BLaER1 (cell line): ENCODE results near the gene DMTF1.

Experiments
- H3K27ac ChIP-seq: shearing (Covaris generic); formaldehyde crosslinking; 2 replicates; pipeline ENCODE4 v1.8.1; 2022
- H3K27me3 ChIP-seq: shearing (Covaris generic); formaldehyde crosslinking; 2 replicates; pipeline ENCODE4 v1.8.1; 2022
- H3K36me3 ChIP-seq: shearing (Covaris generic); formaldehyde crosslinking; 2 replicates; pipeline ENCODE4 v1.8.1; 2022
- H3K4me1 ChIP-seq: shearing (Covaris generic); formaldehyde crosslinking; 2 replicates; pipeline ENCODE4 v1.8.1; 2022
- H3K4me2 ChIP-seq: shearing (Covaris generic); formaldehyde crosslinking; 2 replicates; pipeline ENCODE4 v1.8.1; 2022
- H3K4me3 ChIP-seq: shearing (Covaris generic); formaldehyde crosslinking; 2 replicates; pipeline ENCODE4 v1.8.1; 2022
- H3K9ac ChIP-seq: shearing (Covaris generic); formaldehyde crosslinking; 2 replicates; pipeline ENCODE4 v1.8.1; 2022
- H3K9me3 ChIP-seq: shearing (Covaris generic); formaldehyde crosslinking; 2 replicates; pipeline ENCODE4 v1.8.1; 2022
- H4K20me1 ChIP-seq: shearing (Covaris generic); formaldehyde crosslinking; 2 replicates; pipeline ENCODE4 v1.8.1; 2022
- Cebpa-rat ChIP-seq: shearing (Covaris generic); IDR thresholded peaks from 2 replicates; pipeline ENCODE4 v1.8.1; 2022

Gene DMTF1

DNA sequence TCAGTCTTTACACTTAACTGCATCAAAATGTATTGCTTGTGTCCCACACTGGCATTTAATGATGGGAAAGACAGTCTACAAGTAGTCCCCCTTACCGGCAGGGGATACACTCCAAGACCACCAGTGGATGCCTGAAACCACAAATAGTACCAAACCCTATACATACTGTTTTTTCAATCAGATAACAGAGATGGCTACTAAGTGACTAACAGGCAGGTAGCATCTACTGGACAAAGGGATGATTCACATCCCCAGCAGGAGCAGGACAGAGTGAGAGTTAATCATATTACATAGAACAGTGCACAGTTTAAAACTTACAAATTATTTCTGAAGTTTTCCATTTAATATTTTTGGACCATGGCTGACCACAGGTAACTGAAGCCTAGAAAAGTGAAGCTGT is 54.1 kb downstream of the DMTF1 start:
- H3K27me3 ChIP-seq: no peaks in the 10 kb centered on the region
- no peak overlapping the region for H3K9ac ChIP-seq
- H3K36me3 ChIP-seq: peaks cover 97% of the 10 kb centered on the region
- no peak for TF ChIP-seq Cebpa-rat
- peaks cover 84% of the 10 kb centered on the region for H3K9me3 ChIP-seq
- H3K27ac ChIP-seq: no peak overlapping the region
- peaks cover 10% of the 10 kb centered on the region for H3K4me1 ChIP-seq
- no peak overlapping the region for H3K4me2 ChIP-seq
- H3K4me3 ChIP-seq: no peak overlapping the region
- peaks cover 92% of the 10 kb centered on the region for H4K20me1 ChIP-seq

DNA sequence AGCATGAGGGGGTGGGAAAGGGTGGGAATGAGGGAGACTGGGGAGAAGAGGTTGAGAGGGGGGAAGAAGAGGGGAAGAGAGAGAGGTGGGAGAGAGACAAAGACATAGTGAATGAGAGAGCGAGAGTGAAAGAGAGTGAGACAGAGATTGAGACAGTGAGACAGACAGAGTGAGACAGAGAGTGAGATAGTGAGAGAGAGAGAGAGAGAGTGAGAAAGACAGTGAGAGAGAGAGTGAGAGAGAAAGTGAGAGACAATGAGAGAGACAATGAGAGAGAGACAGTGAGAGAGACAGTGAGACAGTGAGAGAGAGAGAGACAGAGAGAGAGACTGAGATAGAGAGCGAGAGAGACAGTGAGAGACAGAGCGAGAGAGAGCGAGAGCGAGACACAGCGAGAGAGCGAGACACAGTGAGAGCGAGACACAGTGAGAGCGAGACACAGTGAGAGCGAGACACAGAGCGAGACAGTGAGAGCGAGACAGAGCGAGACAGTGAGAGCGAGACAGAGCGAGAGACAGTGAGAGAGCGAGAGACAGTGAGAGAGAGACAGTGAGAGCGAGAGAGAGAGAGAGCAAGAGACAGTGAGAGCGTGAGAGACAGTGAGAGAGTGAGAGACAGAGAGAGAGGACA is 57.2 kb downstream of the DMTF1 start:
- H3K4me3 ChIP-seq: no peak overlapping the region
- H3K27ac ChIP-seq: no peak overlapping the region
- no peaks in the 10 kb centered on the region for H3K27me3 ChIP-seq
- H3K9me3 ChIP-seq: peaks cover 75% of the 10 kb centered on the region
- no peak overlapping the region for H3K4me2 ChIP-seq
- H4K20me1 ChIP-seq: peaks cover 92% of the 10 kb centered on the region
- H3K9ac ChIP-seq: no peak overlapping the region
- H3K36me3 ChIP-seq: peaks cover 88% of the 10 kb centered on the region
- no peak for TF ChIP-seq Cebpa-rat
- peaks cover 41% of the 10 kb centered on the region for H3K4me1 ChIP-seq

DNA sequence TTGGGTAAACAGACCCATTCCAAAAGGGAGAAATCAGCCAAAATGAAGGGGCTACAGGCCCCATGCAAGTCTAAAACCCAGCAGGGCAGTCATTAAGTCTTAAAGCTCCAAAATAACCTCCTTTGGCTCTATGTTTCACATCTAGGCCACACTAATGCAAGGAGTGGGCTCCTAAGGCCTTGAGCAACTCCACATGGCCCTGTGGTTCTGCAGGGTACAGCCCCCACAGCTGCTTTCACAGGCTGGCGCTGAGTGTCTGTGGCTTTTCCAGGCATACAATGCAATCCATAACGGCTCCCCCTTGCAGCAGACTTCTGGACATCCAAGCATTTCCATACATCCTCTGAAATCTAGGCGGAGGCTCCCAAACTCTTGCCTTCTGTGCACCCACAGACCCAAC is 58.3 kb downstream of the DMTF1 start:
- Histone ChIP-seq H3K4me3 (0 out of 2 replicates have a peak overlapping the region, but pooled peaks have one; percentile 22), H3K9me3 (peaks cover 64% of the 10 kb centered on the region), H3K36me3 (peaks cover 77% of the 10 kb centered on the region), H3K27ac (no peak overlapping the region), H3K9ac (no peak overlapping the region), H3K27me3 (no peaks in the 10 kb centered on the region), H3K4me1 (peaks cover 52% of the 10 kb centered on the region), H3K4me2 (no peak overlapping the region), H4K20me1 (peaks cover 88% of the 10 kb centered on the region)
- TF ChIP-seq Cebpa-rat: no peak

DNA sequence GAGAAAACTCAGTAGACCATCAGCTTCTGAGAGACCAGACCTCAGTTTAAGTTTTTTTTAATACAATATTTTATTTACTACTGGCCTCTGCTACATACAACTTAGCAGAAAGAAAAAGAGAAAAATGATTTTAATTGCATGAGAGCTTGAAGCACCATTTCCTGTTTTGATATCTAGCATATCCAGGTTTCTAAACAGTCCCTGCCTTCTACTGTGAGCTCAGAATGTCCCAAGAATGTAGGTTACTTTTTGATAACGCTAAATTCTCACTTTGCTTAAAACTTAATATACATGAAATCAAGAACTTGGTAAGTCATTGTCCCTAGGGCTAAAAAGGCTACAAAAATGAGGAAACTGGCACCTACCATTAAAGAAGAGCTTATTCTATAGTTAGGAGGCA is 60.2 kb downstream of the DMTF1 start:
- Histone ChIP-seq H3K27me3 (no peaks in the 10 kb centered on the region), H3K4me1 (peaks cover 70% of the 10 kb centered on the region)

DNA sequence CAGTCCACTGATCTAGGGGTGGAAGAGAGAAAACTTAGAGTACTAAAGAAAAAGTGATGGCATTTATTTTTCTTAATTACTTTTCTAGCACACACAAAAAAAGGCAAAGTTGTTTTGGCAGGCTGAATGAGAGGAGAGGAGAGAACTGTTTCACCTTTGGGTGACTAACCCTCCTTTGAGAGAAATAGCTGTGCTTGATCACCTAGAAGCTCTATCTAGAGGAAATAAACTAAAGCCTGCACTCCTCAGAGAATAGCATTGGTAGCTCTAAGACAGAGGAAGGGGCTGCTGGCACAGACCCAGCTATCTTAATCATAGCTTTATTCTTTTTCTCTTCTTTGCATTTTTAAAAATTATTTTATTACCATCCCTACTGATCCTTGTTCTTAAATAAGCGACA is 61.0 kb downstream of the DMTF1 start:
- peak overlapping the region; percentile 99 for H3K4me2 ChIP-seq
- 0 out of 2 replicates have a peak overlapping the region, but pooled peaks have one; percentile 3 for H3K4me3 ChIP-seq

More for the DNA sequence above, 60.2 kb downstream of the DMTF1 start:
- Histone ChIP-seq H3K36me3 (peaks cover 57% of the 10 kb centered on the region), H3K9me3 (peaks cover 45% of the 10 kb centered on the region), H3K9ac (peak overlapping the region; percentile 36; the same call in 1 of the 2 replicates), H3K4me3 (no peak overlapping the region), H3K4me2 (peak overlapping the region; percentile 99), H3K27ac (peak overlapping the region; percentile 96), H4K20me1 (peaks cover 79% of the 10 kb centered on the region)
- no peak for TF ChIP-seq Cebpa-rat

DNA sequence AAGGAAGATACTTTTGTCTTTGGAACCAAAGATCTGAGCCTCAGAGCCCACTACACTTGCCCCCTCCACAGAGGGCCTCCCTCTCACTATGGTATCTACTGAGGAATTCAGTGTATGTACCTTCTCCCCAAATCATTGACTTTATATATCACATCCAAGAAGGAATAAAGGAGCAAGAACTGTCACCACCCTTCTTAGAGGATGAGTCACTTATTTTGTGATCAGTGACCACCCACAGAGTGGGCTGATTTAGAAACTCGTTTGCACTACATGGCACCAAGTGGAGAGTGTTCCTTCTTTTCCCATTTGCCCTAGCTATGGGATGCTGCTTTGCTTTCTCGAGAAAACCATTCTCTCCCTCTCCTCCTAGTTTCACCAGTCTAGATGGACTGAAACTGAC is 61.6 kb downstream of the DMTF1 start:
- no peak for TF ChIP-seq Cebpa-rat
- Histone ChIP-seq H3K27ac (peak overlapping the region; percentile 96), H3K27me3 (no peaks in the 10 kb centered on the region), H3K4me1 (peaks cover 79% of the 10 kb centered on the region), H3K36me3 (peaks cover 44% of the 10 kb centered on the region), H4K20me1 (peaks cover 67% of the 10 kb centered on the region), H3K4me3 (peak overlapping the region; percentile 98), H3K9me3 (peaks cover 32% of the 10 kb centered on the region), H3K4me2 (peak overlapping the region; percentile 99), H3K9ac (peak overlapping the region; percentile 59)

More for the DNA sequence above, 61.0 kb downstream of the DMTF1 start:
- no peak for TF ChIP-seq Cebpa-rat
- H3K36me3 ChIP-seq: peaks cover 49% of the 10 kb centered on the region
- peak overlapping the region; percentile 96 for H3K27ac ChIP-seq
- H3K4me1 ChIP-seq: peaks cover 77% of the 10 kb centered on the region
- H3K9me3 ChIP-seq: peaks cover 38% of the 10 kb centered on the region
- H3K9ac ChIP-seq: peak overlapping the region; percentile 36; the same call in 1 of the 2 replicates
- peaks cover 72% of the 10 kb centered on the region for H4K20me1 ChIP-seq
- no peaks in the 10 kb centered on the region for H3K27me3 ChIP-seq

DNA sequence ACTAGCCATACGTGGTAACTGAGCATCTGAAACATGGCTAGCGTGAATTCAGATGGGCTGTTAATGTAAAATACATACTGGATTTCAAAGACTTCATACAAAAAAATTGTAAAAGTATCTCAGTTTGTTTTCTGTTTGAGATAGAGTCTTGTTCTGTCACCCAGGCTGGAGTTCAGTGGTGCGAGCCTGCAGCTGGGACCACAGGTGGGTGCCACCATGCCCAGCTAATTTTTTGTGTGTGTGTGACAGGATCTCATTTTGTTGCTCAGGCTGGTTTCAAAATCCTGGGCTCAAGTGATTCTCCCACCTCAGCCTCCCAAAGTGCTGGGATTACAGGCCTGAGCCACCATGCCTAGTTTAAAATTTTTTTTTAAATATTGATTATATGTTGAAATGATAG is 62.8 kb downstream of the DMTF1 start:
- H3K4me1 ChIP-seq: peaks cover 79% of the 10 kb centered on the region
- peak overlapping the region; percentile 96 for H3K27ac ChIP-seq
- H3K36me3 ChIP-seq: peaks cover 34% of the 10 kb centered on the region
- H3K27me3 ChIP-seq: no peaks in the 10 kb centered on the region
- H4K20me1 ChIP-seq: peaks cover 57% of the 10 kb centered on the region
- peak overlapping the region; percentile 99 for H3K4me2 ChIP-seq
- H3K9me3 ChIP-seq: peaks cover 22% of the 10 kb centered on the region
- peak overlapping the region; percentile 59; the same call in 1 of the 2 replicates for H3K9ac ChIP-seq
- peak overlapping the region; percentile 98 for H3K4me3 ChIP-seq
- TF ChIP-seq Cebpa-rat: no peak

DNA sequence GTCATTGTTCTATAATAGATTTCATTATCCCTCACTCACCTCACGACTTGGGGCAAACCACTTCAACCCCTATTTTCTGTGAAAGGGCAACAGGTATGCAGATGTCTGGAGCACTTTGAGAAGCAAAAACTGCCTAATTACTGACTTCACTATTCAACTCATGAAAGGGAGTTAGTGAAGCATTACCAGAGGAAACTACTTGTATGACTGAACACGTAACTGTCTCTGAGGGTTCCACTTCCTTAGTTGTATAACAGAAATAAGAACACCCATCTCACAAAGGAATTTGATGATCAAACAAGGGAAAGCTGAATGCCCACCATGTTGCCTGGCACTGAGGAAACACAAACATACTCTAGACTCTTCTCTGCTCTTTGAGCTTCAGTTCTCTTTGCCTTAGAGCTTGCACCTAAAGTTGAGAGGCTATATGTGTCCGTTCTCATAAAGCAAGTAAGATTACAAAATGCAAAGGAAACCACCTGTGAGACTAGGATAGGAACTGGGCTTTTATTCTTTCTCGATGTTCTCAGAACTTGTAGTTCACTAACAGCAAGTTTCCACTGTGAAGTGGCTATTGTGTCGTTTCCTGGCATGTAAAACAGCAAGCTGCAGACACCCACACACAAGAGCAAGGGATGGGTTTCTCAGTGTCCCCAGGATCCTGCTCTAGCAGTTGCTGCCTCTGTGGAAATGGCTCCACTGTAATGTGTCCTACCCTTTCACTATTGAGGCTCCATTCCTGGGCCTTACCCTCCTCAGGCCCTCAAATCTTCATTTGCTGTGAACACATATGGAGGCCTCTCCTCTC is 64.7 kb downstream of the DMTF1 start:
- H4K20me1 ChIP-seq: peaks cover 39% of the 10 kb centered on the region
- H3K9me3 ChIP-seq: 0 out of 2 replicates have a peak, but pooled peaks cover 3% of the 10 kb centered on the region
- peaks cover 70% of the 10 kb centered on the region for H3K4me1 ChIP-seq
- H3K4me3 ChIP-seq: peak overlapping the region; percentile 98
- no peak for TF ChIP-seq Cebpa-rat
- H3K36me3 ChIP-seq: peaks cover 15% of the 10 kb centered on the region
- H3K9ac ChIP-seq: peak overlapping the region; percentile 96
- H3K27me3 ChIP-seq: no peaks in the 10 kb centered on the region
- H3K4me2 ChIP-seq: peak overlapping the region; percentile 99
- H3K27ac ChIP-seq: peak overlapping the region; percentile 96

DNA sequence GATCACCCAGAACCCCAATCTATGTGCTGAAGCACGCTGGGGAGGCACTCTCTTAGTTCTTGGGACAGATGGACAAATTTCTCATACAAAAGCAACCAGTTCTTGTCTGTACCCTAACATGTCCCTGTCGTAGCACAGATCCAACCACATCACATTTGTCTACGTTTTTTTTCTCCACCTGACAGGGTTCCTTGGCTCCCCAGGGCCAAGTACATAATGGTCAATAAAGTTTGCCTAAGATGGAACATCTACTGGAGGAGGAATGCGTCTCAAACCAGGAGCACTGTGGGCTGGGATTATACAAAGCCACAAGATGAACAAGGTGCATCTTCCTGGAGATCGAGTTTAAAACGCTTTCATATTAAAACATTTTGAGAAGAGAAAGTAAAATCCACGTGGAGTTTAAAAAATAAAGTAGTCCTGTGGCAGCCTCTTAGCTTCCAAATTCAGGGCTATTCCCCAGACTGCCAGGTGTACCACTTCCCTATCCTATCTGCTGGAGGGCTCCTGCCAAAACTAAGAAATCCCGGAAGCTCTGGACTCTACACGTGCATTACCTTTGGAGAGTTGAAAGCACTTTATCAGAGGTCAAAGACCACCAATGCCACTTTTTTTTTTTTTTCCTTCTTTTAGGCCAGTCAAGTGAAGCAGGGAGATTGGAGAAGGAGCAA is 65.9 kb downstream of the DMTF1 start:
- Histone ChIP-seq H3K9me3 (no peaks in the 10 kb centered on the region), H3K4me2 (peak overlapping the region; percentile 99), H3K4me3 (peak overlapping the region; percentile 98), H3K27me3 (no peaks in the 10 kb centered on the region), H4K20me1 (peaks cover 27% of the 10 kb centered on the region), H3K36me3 (0 out of 2 replicates have a peak, but pooled peaks cover 3% of the 10 kb centered on the region), H3K4me1 (peaks cover 58% of the 10 kb centered on the region), H3K27ac (peak overlapping the region; percentile 96), H3K9ac (peak overlapping the region; percentile 96)
- no peak for TF ChIP-seq Cebpa-rat
